ENCODE data around the gene CEBPZ.

The CEBPZ gene

GRCh38 chr2:37250869-37251740 is 19.7 kb upstream of the CEBPZ start:
- Histone ChIP-seq H4K12ac (ENCODE audit: low read depth, low read length) (no peak overlapping the region), H3K36me3 (ENCODE audit: control insufficient read depth in 1 of 2, insufficient read depth in 2 of 2, low read length in 2 of 2) (peaks cover 6 to 31% of the 10 kb centered on the region in 2 experiments), H3K14ac (ENCODE audit: low read length) (no peak overlapping the region), H4K8ac (ENCODE audit: low read depth, low read length) (no peak overlapping the region), H3K4ac (ENCODE audit: low read depth, low read length) (no peak overlapping the region), H2BK5ac (ENCODE audit: low read depth, low read length, poor library complexity) (no peak overlapping the region), H3K4me2 (ENCODE audit: low read length) (no peak overlapping the region), H2BK12ac (ENCODE audit: low read length) (no peak overlapping the region), H3K27me3 (ENCODE audit: insufficient read depth, low read length) (no peaks in the 10 kb centered on the region), H3K79me1 (ENCODE audit: low read length) (no peaks in the 10 kb centered on the region), H3K18ac (ENCODE audit: low read length) (no peak overlapping the region), H3K9ac (ENCODE audit: low read length) (no peak overlapping the region), H4K91ac (ENCODE audit: low read depth, low read length) (no peak overlapping the region), H2AK5ac (ENCODE audit: low read length) (no peak overlapping the region), H3K79me2 (ENCODE audit: control insufficient read depth, insufficient read depth, low read length, poor library complexity) (no peaks in the 10 kb centered on the region), H3K4me3 (ENCODE audit: low read depth, low read length) (no peak overlapping the region), H3K27ac (ENCODE audit: low read depth, low read length) (no peak overlapping the region), H2BK120ac (ENCODE audit: insufficient read depth, low read length, poor library complexity) (no peak overlapping the region), H2AFZ (ENCODE audit: insufficient read depth, low read length, poor library complexity) (no peak overlapping the region), H3K4me1 (ENCODE audit: control insufficient read depth in 1 of 2, insufficient read depth in 2 of 2, low read length in 2 of 2) (no peaks in the 10 kb centered on the region), H3K9me3 (ENCODE audit: insufficient read depth, low read depth, low read length) (no peaks in the 10 kb centered on the region), H3K23ac (ENCODE audit: low read length) (no peak overlapping the region)
- WGBS (ENCODE audit: extremely low coverage, insufficient coverage, insufficient read length), result no CpG with 5 or more reads among the region's 5 CpGs
- DNase-seq, result no peak

GRCh38 chr2:37246205-37246604 is 14.8 kb upstream of the CEBPZ start:
- no peak overlapping the region for H2BK5ac ChIP-seq (ENCODE audit: low read depth, low read length, poor library complexity)

GRCh38 chr2:37244755-37245154 is 13.4 kb upstream of the CEBPZ start:
- H3K4me2 ChIP-seq (ENCODE audit: low read length), result no peak overlapping the region
- H4K8ac ChIP-seq (ENCODE audit: low read depth, low read length), result no peak overlapping the region
- H2AK5ac ChIP-seq (ENCODE audit: low read length), result no peak overlapping the region
- no peak overlapping the region for H3K18ac ChIP-seq (ENCODE audit: low read length)
- H3K9me3 ChIP-seq (ENCODE audit: insufficient read depth, low read depth, low read length), result no peaks in the 10 kb centered on the region
- H3K4ac ChIP-seq (ENCODE audit: low read depth, low read length), result no peak overlapping the region
- no peak overlapping the region for H2AFZ ChIP-seq (ENCODE audit: insufficient read depth, low read length, poor library complexity)
- no peaks in the 10 kb centered on the region for H3K27me3 ChIP-seq (ENCODE audit: insufficient read depth, low read length)
- H4K91ac ChIP-seq (ENCODE audit: low read depth, low read length), result no peak overlapping the region
- H3K79me1 ChIP-seq (ENCODE audit: low read length), result no peaks in the 10 kb centered on the region
- H3K79me2 ChIP-seq (ENCODE audit: control insufficient read depth, insufficient read depth, low read length, poor library complexity), result no peaks in the 10 kb centered on the region
- H3K9ac ChIP-seq (ENCODE audit: low read length), result no peak overlapping the region
- H2BK12ac ChIP-seq (ENCODE audit: low read length), result no peak overlapping the region
- no peak for DNase-seq
- H3K36me3 ChIP-seq (ENCODE audit: control insufficient read depth in 1 of 2, insufficient read depth in 2 of 2, low read length in 2 of 2), result peaks cover 11 to 23% of the 10 kb centered on the region in 2 experiments
- no peak overlapping the region for H3K27ac ChIP-seq (ENCODE audit: low read depth, low read length)
- H3K14ac ChIP-seq (ENCODE audit: low read length), result no peak overlapping the region
- no CpG with 5 or more reads among the region's 3 CpGs for WGBS (ENCODE audit: extremely low coverage, insufficient coverage, insufficient read length)
- no peak overlapping the region for H4K12ac ChIP-seq (ENCODE audit: low read depth, low read length)
- H2BK5ac ChIP-seq (ENCODE audit: low read depth, low read length, poor library complexity), result no peak overlapping the region
- no peak overlapping the region for H2BK120ac ChIP-seq (ENCODE audit: insufficient read depth, low read length, poor library complexity)
- no peak overlapping the region for H3K4me3 ChIP-seq (ENCODE audit: low read depth, low read length)
- no peak overlapping the region for H3K23ac ChIP-seq (ENCODE audit: low read length)
- H3K4me1 ChIP-seq (ENCODE audit: control insufficient read depth in 1 of 2, insufficient read depth in 2 of 2, low read length in 2 of 2), result no peaks in the 10 kb centered on the region

More at GRCh38 chr2:37246205-37246604, 14.8 kb upstream of the CEBPZ start:
- Histone ChIP-seq H3K4me3 (ENCODE audit: low read depth, low read length) (no peak overlapping the region), H2AK5ac (ENCODE audit: low read length) (no peak overlapping the region), H2BK12ac (ENCODE audit: low read length) (no peak overlapping the region), H3K4me2 (ENCODE audit: low read length) (no peak overlapping the region), H4K8ac (ENCODE audit: low read depth, low read length) (no peak overlapping the region), H3K14ac (ENCODE audit: low read length) (no peak overlapping the region), H3K18ac (ENCODE audit: low read length) (no peak overlapping the region), H3K79me1 (ENCODE audit: low read length) (no peaks in the 10 kb centered on the region), H3K79me2 (ENCODE audit: control insufficient read depth, insufficient read depth, low read length, poor library complexity) (no peaks in the 10 kb centered on the region), H3K27me3 (ENCODE audit: insufficient read depth, low read length) (no peaks in the 10 kb centered on the region), H3K9ac (ENCODE audit: low read length) (no peak overlapping the region), H3K4me1 (ENCODE audit: control insufficient read depth in 1 of 2, insufficient read depth in 2 of 2, low read length in 2 of 2) (no peaks in the 10 kb centered on the region), H2BK120ac (ENCODE audit: insufficient read depth, low read length, poor library complexity) (no peak overlapping the region), H3K23ac (ENCODE audit: low read length) (no peak overlapping the region), H3K27ac (ENCODE audit: low read depth, low read length) (no peak overlapping the region), H3K36me3 (ENCODE audit: control insufficient read depth in 1 of 2, insufficient read depth in 2 of 2, low read length in 2 of 2) (peaks cover 8 to 21% of the 10 kb centered on the region in 2 experiments), H3K4ac (ENCODE audit: low read depth, low read length) (no peak overlapping the region), H2AFZ (ENCODE audit: insufficient read depth, low read length, poor library complexity) (no peak overlapping the region), H3K9me3 (ENCODE audit: insufficient read depth, low read depth, low read length) (no peaks in the 10 kb centered on the region), H4K12ac (ENCODE audit: low read depth, low read length) (no peak overlapping the region), H4K91ac (ENCODE audit: low read depth, low read length) (no peak overlapping the region)
- DNase-seq, result no peak

GRCh38 chr2:37244017-37244416 is 12.6 kb upstream of the CEBPZ start:
- no peak overlapping the region for H3K9ac ChIP-seq (ENCODE audit: low read length)
- H3K36me3 ChIP-seq (ENCODE audit: control insufficient read depth in 1 of 2, insufficient read depth in 2 of 2, low read length in 2 of 2), result peaks cover 8 to 22% of the 10 kb centered on the region in 2 experiments
- H3K27ac ChIP-seq (ENCODE audit: low read depth, low read length), result no peak overlapping the region
- no peak overlapping the region for H3K4ac ChIP-seq (ENCODE audit: low read depth, low read length)
- no peak overlapping the region for H2AFZ ChIP-seq (ENCODE audit: insufficient read depth, low read length, poor library complexity)
- H2BK120ac ChIP-seq (ENCODE audit: insufficient read depth, low read length, poor library complexity), result no peak overlapping the region
- H3K23ac ChIP-seq (ENCODE audit: low read length), result no peak overlapping the region
- no peaks in the 10 kb centered on the region for H3K27me3 ChIP-seq (ENCODE audit: insufficient read depth, low read length)
- no peaks in the 10 kb centered on the region for H3K79me1 ChIP-seq (ENCODE audit: low read length)
- no peak overlapping the region for H2AK5ac ChIP-seq (ENCODE audit: low read length)
- H3K4me1 ChIP-seq (ENCODE audit: control insufficient read depth in 1 of 2, insufficient read depth in 2 of 2, low read length in 2 of 2), result no peaks in the 10 kb centered on the region
- no peak overlapping the region for H2BK5ac ChIP-seq (ENCODE audit: low read depth, low read length, poor library complexity)
- no peak for DNase-seq
- H4K91ac ChIP-seq (ENCODE audit: low read depth, low read length), result no peak overlapping the region
- no peak overlapping the region for H3K18ac ChIP-seq (ENCODE audit: low read length)
- no peak overlapping the region for H3K4me3 ChIP-seq (ENCODE audit: low read depth, low read length)
- H3K14ac ChIP-seq (ENCODE audit: low read length), result no peak overlapping the region
- no peak overlapping the region for H2BK12ac ChIP-seq (ENCODE audit: low read length)
- H3K9me3 ChIP-seq (ENCODE audit: insufficient read depth, low read depth, low read length), result no peaks in the 10 kb centered on the region
- no peaks in the 10 kb centered on the region for H3K79me2 ChIP-seq (ENCODE audit: control insufficient read depth, insufficient read depth, low read length, poor library complexity)
- H4K12ac ChIP-seq (ENCODE audit: low read depth, low read length), result no peak overlapping the region
- H3K4me2 ChIP-seq (ENCODE audit: low read length), result no peak overlapping the region
- no peak overlapping the region for H4K8ac ChIP-seq (ENCODE audit: low read depth, low read length)
- no CpG with 5 or more reads among the region's 4 CpGs for WGBS (ENCODE audit: extremely low coverage, insufficient coverage, insufficient read length)
